Epithelial cell of proximal tubule (primary cell): ENCODE results near the gene MDN1. TPM values are rescaled to one million over a fixed set of nuclear protein-coding genes. Genes with fewer than 3 reads are reported as not detected.

ENCODE experiments used
- DNase-seq: peaks from one replicate; pipeline ENCODE4 v3.0.0-alpha.2; 2011; ENCODE audit warnings: low read depth
- H3K4me3 ChIP-seq: 2 replicates; pipeline ENCODE4 v1.5.1; 2011; ENCODE audit warnings: low read depth, mild to moderate bottlenecking, low read length
- CTCF ChIP-seq: conservative IDR thresholded peaks from 2 replicates; pipeline ENCODE4 v1.5.1; 2012; ENCODE audit warnings: low read depth, mild to moderate bottlenecking, low read length
- total RNA-seq: library from RNA; depleted of rRNA; stranded (reverse); fragments of >200 nt; gene quantifications from 2 replicates; pipeline ENCODE4 v1.2.3, GENCODE V29; 2015

The MDN1 gene
- total RNA-seq, 1 donor from 2014 or later, result 11.3 TPM

GRCh38 chr6:89597988-89598387 lies 221.6 kb downstream of the MDN1 start:
- peak; percentile 34 for TF ChIP-seq CTCF
- H3K4me3 ChIP-seq, result no peak overlapping the region
- DNase-seq, result peak; percentile 23

- TF ChIP-seq CTCF, result no peak
- DNase-seq, result no peak
- no peak overlapping the region for H3K4me3 ChIP-seq
These were observed 222.2 kb downstream of the MDN1 start for GRCh38 chr6:89597372-89597771.

GRCh38 chr6:89596484-89596883 lies 223.1 kb downstream of the MDN1 start:
- no peak for TF ChIP-seq CTCF
- no peak overlapping the region for H3K4me3 ChIP-seq
- no peak for DNase-seq

- H3K4me3 ChIP-seq, result no peak overlapping the region
- no peak for DNase-seq
- no peak for TF ChIP-seq CTCF
These were observed 223.5 kb downstream of the MDN1 start for GRCh38 chr6:89596056-89596455.

Other genes with a start within 250 kb of the MDN1 start
- 11.3 and 23.5 TPM in 2 replicates for gene LYRM2, start 181.0 kb downstream of the MDN1 start, total RNA-seq
- gene CASP8AP2, start 10.1 kb upstream of the MDN1 start, total RNA-seq, result 8.2 and 12.5 TPM in 2 replicates
- not detected in 2 replicates for gene GJA10, start 74.7 kb upstream of the MDN1 start, total RNA-seq